Retinal pigment epithelial cell (primary cell): Measurements from ENCODE around the gene ARHGDIB.

Source experiments
- DNase-seq: peaks from one replicate; pipeline ENCODE4 v3.0.0-alpha.2; 2010; ENCODE audit warnings: low read depth
- H3K4me3 ChIP-seq: 2 replicates; pipeline ENCODE4 v1.5.1; 2011; ENCODE audit warnings: mild to moderate bottlenecking, low read length, control low read depth, moderate library complexity
- TF ChIP-seq, protein P1 (sequence below): conservative IDR thresholded peaks from 2 replicates; pipeline ENCODE4 v1.5.1; 2011; ENCODE audit warnings: low read depth, low read length, control low read depth, inconsistent platforms

The ARHGDIB gene

GRCh38 chr12:14961466-14962152, at the start of gene ARHGDIB:
TSS of gene ARHGDIB (minus strand) at chr12:14961601. CDS start at chr12:14950712, 10,889 bp downstream.
- DNase-seq, result no peak
- TF ChIP-seq, protein P1, sequence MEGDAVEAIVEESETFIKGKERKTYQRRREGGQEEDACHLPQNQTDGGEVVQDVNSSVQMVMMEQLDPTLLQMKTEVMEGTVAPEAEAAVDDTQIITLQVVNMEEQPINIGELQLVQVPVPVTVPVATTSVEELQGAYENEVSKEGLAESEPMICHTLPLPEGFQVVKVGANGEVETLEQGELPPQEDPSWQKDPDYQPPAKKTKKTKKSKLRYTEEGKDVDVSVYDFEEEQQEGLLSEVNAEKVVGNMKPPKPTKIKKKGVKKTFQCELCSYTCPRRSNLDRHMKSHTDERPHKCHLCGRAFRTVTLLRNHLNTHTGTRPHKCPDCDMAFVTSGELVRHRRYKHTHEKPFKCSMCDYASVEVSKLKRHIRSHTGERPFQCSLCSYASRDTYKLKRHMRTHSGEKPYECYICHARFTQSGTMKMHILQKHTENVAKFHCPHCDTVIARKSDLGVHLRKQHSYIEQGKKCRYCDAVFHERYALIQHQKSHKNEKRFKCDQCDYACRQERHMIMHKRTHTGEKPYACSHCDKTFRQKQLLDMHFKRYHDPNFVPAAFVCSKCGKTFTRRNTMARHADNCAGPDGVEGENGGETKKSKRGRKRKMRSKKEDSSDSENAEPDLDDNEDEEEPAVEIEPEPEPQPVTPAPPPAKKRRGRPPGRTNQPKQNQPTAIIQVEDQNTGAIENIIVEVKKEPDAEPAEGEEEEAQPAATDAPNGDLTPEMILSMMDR, result no peak
- no peak within 1 kb of the TSS for H3K4me3 ChIP-seq

DNA sequence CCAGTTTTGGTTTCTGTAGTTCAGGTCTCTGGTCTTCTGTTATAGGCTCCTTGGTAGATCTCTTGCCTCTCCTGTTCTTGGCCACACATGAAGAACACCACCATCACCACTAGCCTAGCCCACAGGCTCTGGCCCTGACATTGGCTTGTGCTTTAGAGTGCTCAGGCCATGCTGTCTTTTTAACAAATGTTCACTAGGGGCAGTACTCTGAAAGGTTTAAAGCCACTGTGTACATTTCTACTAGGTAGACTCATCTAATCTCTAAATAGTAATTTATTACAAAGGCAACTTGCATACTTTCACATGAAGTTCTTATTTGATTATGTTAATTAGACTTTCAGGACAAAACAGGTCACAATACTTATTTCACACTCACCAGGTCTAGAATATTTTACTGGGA, 49.8 kb upstream of the ARHGDIB start:
- TF ChIP-seq, protein P1, result peak; percentile 34
- DNase-seq, result no peak
- no peak overlapping the region for H3K4me3 ChIP-seq

GRCh38 chr12:15007551-15007950, 46.1 kb upstream of the ARHGDIB start:
- TF ChIP-seq, protein P1, result no peak
- no peak overlapping the region for H3K4me3 ChIP-seq
- DNase-seq, result no peak

DNA sequence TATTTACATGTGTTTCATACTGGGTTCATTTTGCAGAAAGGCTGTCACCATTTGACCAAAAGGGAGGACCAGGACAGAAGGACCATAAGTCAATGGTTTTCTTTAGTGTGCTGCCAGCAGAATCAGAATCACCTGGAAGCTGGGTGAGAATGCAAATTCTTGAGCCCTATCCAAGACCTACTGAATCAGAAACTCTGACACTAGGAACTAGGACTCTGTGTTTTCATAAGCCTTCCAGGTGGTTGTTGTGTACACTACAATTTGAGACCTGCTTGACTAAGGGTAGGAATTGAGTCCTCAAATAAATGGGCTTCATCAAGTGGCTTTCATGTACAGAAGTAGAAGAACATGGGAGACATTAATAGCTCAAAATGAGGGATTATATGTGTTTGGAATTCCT, 43.7 kb upstream of the ARHGDIB start:
- TF ChIP-seq, protein P1, result no peak
- H3K4me3 ChIP-seq, result no peak overlapping the region
- no peak for DNase-seq

DNA sequence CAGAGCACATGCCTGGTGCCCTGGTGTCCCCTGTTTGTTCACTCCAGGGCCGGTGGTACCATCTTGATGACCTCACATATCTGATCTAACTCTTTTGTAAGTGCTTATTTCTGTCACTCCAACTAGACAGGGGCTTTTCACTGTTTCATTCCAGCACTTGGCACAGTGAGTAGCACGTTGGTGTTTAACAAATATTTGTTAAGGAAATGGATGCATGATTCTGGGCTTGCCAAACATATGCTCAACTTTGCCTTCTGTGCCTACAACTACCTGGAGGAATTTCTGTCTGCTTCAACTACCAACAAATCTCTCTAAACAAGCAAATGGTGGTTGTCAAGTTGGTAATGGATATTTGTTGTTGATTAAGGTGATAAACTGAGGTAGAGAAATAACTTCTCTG, 43.0 kb upstream of the ARHGDIB start:
- TF ChIP-seq, protein P1, result no peak
- H3K4me3 ChIP-seq, result no peak overlapping the region
- no peak for DNase-seq

DNA sequence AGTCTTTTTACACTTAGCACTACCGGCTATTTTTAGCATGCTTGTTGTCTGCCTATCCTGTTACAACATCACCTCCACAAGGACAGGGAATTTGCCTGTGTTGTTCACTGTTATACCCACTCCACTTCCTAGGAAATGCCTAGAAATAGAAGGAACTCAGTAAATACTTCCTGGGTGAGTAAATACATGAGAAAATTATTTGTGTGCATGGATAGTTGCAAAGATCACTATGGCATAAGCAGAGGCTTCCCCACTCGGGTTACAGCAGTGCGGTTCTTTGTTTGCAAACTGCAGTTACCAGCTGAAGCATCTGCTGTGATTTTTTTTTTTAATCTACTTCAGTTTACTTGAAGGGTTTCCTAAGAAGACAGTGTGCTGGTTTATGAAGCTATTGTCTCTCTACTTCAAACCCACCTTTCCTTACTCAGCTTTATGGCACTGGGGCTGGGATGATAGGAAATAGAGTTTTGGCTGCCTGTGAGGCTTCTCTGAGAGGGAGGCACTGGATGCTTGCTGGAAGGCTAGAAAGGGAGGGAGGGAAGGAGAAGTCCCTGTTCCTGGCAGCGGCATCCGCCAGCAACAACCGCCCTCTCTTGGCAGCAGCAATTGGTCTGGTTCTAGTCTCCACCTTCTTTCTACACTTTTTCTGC, 40.5 kb upstream of the ARHGDIB start:
- DNase-seq, result no peak
- no peak overlapping the region for H3K4me3 ChIP-seq
- TF ChIP-seq, protein P1, result peak; percentile 22

- H3K4me3 ChIP-seq, result no peak overlapping the region
- no peak for DNase-seq
- TF ChIP-seq, protein P1, result no peak
Measured at GRCh38 chr12:15000575-15000974, 39.2 kb upstream of the ARHGDIB start.
